SIG-M5 treated with dmso at 0.1 percent for 504 hours (cell line): ENCODE measurements around the gene CDKN2AIP.
A peak's percentile ranks its signal among the peaks of the same experiment; 100 is the strongest.
"Not testable (repeated sequence)": the region's sequence is repeated elsewhere in the genome, so short reads cannot be mapped to it uniquely, and the experiment has no call there.

Source experiments
- DNase-seq: peaks from one replicate; lab custom pipeline; 2025; ENCODE audit not compliant: unreplicated experiment; lab: John Stamatoyannopoulos, UW

The CDKN2AIP gene

GRCh38 chr4:183447646-183448045 is 3.2 kb downstream of the CDKN2AIP start:
- DNase-seq, result no peak

GRCh38 chr4:183448436-183448835 is 4.0 kb downstream of the CDKN2AIP start:
- no peak for DNase-seq

- no peak for DNase-seq
Measured at GRCh38 chr4:183449193-183449882, 4.9 kb downstream of the CDKN2AIP start.

- no peak for DNase-seq
Measured at GRCh38 chr4:183450108-183450507, 5.7 kb downstream of the CDKN2AIP start.

GRCh38 chr4:183455431-183456195 is 11.2 kb downstream of the CDKN2AIP start:
- DNase-seq, result no peak

- DNase-seq, result no peak
Measured at GRCh38 chr4:183458005-183458404, 13.6 kb downstream of the CDKN2AIP start.

- not testable (repeated sequence) for DNase-seq
Measured at GRCh38 chr4:183463903-183464619, 19.6 kb downstream of the CDKN2AIP start.

DNA sequence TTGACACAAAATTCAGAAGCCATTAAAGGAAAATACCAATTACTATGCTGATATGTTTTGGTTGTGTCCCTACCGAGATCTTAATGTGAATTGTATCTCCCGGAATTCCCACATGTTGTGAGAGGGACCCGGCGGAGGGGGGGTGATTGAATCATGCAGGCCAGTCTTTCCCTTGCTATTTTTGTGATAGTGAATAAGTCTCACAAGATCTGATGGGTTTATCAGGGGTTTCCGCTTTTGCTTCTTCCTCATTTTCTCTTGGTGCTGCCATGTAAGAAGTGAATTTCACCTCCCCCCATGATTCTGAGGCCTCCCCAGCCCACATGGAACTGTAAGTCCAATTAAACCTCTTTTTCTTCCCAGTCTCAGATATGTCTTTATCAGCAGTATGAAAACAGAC is 21.4 kb downstream of the CDKN2AIP start:
- DNase-seq, result not testable (repeated sequence)

GRCh38 chr4:183467246-183467645 is 22.8 kb downstream of the CDKN2AIP start:
- DNase-seq, result no peak

DNA sequence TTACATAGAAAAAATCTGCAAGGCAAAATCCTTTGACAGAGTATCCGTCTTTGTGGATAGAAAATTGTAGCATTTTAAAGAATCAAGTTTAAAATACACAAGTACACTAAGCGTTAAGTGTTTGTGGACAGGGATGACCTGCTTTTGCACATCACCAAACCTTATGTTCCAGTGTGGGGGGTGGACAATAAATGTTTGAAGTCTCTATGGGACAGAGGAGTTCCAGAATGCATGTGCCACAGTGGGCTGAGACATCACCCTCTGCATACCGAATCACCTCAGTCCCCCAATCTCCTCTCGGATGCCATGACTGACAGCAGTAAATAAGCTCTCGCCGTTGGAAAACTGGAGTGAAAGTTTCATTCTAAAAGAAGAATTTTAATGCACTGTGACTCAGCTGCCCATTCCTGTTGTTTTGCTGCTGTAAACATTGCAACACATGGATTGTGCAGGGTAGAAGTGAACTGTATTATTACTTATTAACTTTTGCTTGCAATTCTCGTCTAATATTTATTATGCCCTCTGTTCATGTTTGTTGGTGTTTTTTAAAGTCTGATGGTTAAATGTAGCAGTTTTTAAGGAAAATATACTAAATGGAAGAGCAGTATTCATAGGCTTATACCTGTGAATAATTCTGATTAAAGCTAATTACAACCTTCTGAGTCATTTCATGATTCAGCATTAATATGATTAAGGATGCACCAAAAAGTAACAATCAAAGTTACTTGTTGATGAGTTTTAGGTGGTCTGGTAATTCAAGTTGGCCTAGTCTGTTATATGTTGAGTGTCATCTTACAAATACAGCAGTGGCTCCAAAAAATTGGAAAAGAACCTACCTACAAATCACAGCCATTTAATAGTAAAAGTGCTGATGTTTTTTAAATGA is 24.0 kb downstream of the CDKN2AIP start:
- DNase-seq, result no peak

DNA sequence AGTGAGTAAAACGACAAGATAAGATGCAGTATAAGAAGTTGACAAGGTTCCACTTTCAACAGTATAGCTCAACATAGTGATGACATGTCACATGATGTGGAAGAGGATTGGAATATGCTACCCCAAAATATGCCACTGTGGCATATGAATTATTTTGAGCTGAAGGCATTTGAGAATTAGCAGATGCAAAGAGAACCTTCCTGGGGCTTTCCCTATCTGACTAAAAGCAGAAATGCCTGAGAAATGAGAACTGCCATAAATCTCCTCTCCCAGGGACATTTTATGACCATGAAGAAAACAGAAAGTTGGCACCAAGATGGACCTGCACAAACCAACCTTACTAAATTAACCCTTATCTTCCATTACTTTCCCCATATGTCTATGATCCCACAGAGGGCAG is 24.8 kb downstream of the CDKN2AIP start:
- DNase-seq, result no peak

- no peak for DNase-seq
Measured at GRCh38 chr4:183469936-183470335, 25.5 kb downstream of the CDKN2AIP start.

- no peak for DNase-seq
Measured at GRCh38 chr4:183470821-183471220, 26.4 kb downstream of the CDKN2AIP start.

- peak; percentile 28 for DNase-seq
Measured at GRCh38 chr4:183471946-183472708, 27.7 kb downstream of the CDKN2AIP start.

GRCh38 chr4:183478123-183478522 is 33.7 kb downstream of the CDKN2AIP start:
- DNase-seq, result no peak

- no peak for DNase-seq
Measured at GRCh38 chr4:183478926-183479325, 34.5 kb downstream of the CDKN2AIP start.

DNA sequence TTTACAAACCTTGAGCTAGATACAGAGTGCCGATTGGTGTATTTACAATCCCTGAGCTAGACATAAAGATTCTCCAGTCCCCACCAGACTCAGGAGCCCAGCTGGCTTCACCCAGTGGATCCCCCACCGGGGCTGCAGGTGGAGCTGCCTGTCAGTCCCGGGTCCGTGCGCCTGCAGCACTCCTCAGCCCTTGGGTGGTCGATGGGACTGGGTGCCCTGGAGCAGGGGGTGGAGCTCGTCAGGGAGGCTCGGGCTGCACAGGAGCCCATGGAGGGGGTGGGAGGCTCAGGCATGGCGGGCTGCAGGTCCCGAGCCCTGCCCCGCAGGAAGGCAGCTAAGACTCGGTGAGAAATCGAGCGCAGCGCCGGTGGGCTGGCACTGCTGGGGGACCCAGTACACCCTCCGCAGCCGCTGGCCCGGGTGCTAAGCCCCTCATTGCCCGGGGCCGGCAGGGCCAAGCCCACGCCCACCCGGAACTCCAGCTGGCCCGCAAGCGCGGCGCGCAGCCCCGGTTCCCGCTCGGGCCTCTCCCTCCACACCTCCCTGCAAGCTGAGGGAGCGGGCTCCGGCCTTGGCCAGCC is 38.2 kb downstream of the CDKN2AIP start:
- DNase-seq, result not testable (repeated sequence)

GRCh38 chr4:183483997-183484396 is 39.6 kb downstream of the CDKN2AIP start:
- no peak for DNase-seq

GRCh38 chr4:183485411-183486160 is 41.1 kb downstream of the CDKN2AIP start:
- no peak for DNase-seq
